PC-3 (cell line): Measurements from ENCODE around the gene NSG2.

ENCODE experiments used
- EZH2 ChIP-seq: fragments of 300-600 bp; sonication (generic); IDR thresholded peaks from one replicate; pipeline ENCODE4 v1.6.1; 2017; ENCODE audit warnings: antibody characterized with exemption, mild to moderate bottlenecking, low read length; ENCODE audit not compliant: unreplicated experiment
- EZH2phosphoT487 ChIP-seq: fragments of 300-600 bp; sonication (generic); IDR thresholded peaks from 2 replicates; pipeline ENCODE4 v1.6.1; 2018; ENCODE audit warnings: mild to moderate bottlenecking, antibody characterized with exemption, low read length, borderline replicate concordance

GRCh38 chr5:174056064-174056847 lies 10.8 kb downstream of the NSG2 start:
- no peak for TF ChIP-seq EZH2
- no peak for TF ChIP-seq EZH2phosphoT487
